SKM-1 treated with dmso at 0.1 percent for 144 hours (cell line): ENCODE measurements around the gene C1orf105.
"Not testable (repeated sequence)": the region's sequence is repeated elsewhere in the genome, so short reads cannot be mapped to it uniquely, and the experiment has no call there.

Experiments
- DNase-seq: peaks from one replicate; lab custom pipeline; 2025; ENCODE audit not compliant: unreplicated experiment; lab: John Stamatoyannopoulos, UW

Gene C1orf105

GRCh38 chr1:172420385-172420784 lies at the start of gene C1orf105:
TSS of gene C1orf105 (plus strand) at chr1:172420685. CDS start at chr1:172420886, 201 bp downstream.
- no peak for DNase-seq

- DNase-seq, result not testable (repeated sequence)
Observed at GRCh38 chr1:172371646-172372045, 48.8 kb upstream of the C1orf105 start.

- no peak for DNase-seq
Observed at GRCh38 chr1:172373864-172374263, 46.6 kb upstream of the C1orf105 start.

- no peak for DNase-seq
Observed at GRCh38 chr1:172375211-172375631, 45.3 kb upstream of the C1orf105 start.

GRCh38 chr1:172376431-172376830 lies 44.1 kb upstream of the C1orf105 start:
- DNase-seq, result no peak

GRCh38 chr1:172377565-172377964 lies 42.9 kb upstream of the C1orf105 start:
- no peak for DNase-seq

- DNase-seq, result no peak
Observed at GRCh38 chr1:172378109-172378760, 42.2 kb upstream of the C1orf105 start.

GRCh38 chr1:172380441-172381244 lies 39.8 kb upstream of the C1orf105 start:
- DNase-seq, result no peak

GRCh38 chr1:172381946-172382345 lies 38.5 kb upstream of the C1orf105 start:
- DNase-seq, result no peak

GRCh38 chr1:172382406-172382805 lies 38.1 kb upstream of the C1orf105 start:
- DNase-seq, result no peak

- no peak for DNase-seq
Observed at GRCh38 chr1:172382990-172383389, 37.5 kb upstream of the C1orf105 start.

GRCh38 chr1:172383536-172383935 lies 36.9 kb upstream of the C1orf105 start:
- no peak for DNase-seq

GRCh38 chr1:172384656-172385055 lies 35.8 kb upstream of the C1orf105 start:
- DNase-seq, result no peak

- no peak for DNase-seq
Observed at GRCh38 chr1:172386046-172386445, 34.4 kb upstream of the C1orf105 start.

- DNase-seq, result no peak
Observed at GRCh38 chr1:172388490-172388889, 32.0 kb upstream of the C1orf105 start.

GRCh38 chr1:172390301-172390682 lies 30.2 kb upstream of the C1orf105 start:
- no peak for DNase-seq

- DNase-seq, result no peak
Observed at GRCh38 chr1:172390683-172391551, 29.6 kb upstream of the C1orf105 start.

- no peak for DNase-seq
Observed at GRCh38 chr1:172391976-172392375, 28.5 kb upstream of the C1orf105 start.

- DNase-seq, result no peak
Observed at GRCh38 chr1:172393354-172393753, 27.1 kb upstream of the C1orf105 start.

- no peak for DNase-seq
Observed at GRCh38 chr1:172394141-172394751, 26.2 kb upstream of the C1orf105 start.

GRCh38 chr1:172394811-172395210 lies 25.7 kb upstream of the C1orf105 start:
- DNase-seq, result no peak
